Midbrain (tissue), 1 donor: Measurements from ENCODE around the gene PPP1R7.
A peak's percentile ranks its signal among the peaks of the same experiment; 100 is the strongest.

Experiments used
- DNase-seq: peaks from one replicate; lab custom pipeline; 2025; lab: John Stamatoyannopoulos, UW

PPP1R7 gene

DNA sequence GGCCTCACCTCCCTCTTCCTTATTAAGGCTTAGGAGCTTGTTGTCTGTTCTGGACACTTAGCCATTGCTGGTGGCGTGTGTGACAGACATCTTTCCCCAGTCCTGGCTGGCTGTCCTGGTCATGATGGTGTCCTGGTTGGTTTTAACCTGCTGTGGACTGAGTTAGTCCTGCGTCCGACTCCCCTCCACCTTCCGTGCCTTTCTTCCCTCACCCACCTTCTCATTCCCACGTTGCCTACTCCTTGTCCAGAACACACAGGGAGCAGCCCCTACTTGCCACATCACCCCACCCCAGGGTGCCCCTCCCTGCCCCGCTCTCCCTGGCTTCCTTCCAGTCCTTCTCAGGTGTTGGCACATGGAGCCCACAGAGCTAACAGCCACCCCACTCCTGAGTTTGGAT, 47.7 kb downstream of the PPP1R7 start:
- DNase-seq, result no peak

DNA sequence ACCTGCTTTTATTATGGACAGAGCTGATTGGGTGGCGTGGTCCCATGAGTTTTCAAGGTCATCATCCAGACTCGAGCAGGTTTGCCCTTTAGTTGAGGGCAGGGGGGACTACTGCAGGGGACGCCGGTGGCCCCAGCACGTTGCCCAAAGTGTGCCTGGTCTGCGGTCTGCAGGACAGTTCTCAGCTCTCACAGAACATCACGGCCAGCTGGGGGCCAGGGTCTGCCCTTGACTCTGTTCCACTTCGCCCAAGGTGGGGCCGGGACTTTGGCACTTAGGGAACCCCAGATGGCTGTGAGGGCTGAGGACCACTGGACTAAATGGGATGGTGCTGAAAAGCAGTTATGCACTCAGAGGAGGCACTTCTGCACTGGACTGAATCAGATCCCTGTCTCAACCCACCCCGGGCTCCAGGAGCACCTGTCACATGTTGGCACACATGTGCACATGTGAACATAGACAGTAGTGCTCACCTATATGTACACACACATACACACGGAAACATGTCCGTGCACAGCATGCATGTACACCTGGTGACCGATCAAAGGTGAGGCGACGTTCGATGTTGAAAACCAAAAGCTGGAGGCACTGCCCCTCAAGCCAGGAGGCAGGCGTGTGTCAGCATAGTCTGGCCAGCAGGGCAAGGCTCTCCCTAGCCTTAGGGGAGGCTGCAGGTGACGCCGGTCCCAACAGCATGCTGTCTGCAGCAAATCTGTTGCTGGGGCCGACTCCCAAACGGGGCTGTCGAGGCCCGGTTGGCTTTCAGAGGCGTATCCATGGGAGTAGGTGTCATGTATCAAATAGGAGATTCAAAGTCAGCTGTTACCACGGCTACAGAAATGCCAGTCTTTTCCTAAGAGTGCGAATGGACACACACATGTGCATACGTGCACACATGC, 48.4 kb downstream of the PPP1R7 start:
- no peak for DNase-seq

DNA sequence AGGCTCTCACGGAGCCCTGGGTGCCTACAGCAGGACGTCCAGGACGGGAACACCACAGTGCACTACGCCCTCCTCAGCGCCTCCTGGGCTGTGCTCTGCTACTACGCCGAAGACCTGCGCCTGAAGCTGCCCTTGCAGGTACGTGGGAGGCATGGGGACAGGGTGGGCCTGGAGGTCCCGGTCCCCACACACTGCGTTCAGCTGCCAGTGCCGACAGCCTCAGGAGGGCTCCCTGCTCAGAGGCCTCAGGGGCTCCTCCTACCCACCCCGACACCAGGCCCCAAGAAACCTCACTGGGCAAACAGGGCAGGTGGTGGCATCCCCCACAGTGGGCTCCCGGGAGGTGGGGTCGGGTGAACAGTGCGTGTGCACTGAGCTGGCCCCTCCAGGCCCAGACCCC, 49.0 kb downstream of the PPP1R7 start:
- no peak for DNase-seq

DNA sequence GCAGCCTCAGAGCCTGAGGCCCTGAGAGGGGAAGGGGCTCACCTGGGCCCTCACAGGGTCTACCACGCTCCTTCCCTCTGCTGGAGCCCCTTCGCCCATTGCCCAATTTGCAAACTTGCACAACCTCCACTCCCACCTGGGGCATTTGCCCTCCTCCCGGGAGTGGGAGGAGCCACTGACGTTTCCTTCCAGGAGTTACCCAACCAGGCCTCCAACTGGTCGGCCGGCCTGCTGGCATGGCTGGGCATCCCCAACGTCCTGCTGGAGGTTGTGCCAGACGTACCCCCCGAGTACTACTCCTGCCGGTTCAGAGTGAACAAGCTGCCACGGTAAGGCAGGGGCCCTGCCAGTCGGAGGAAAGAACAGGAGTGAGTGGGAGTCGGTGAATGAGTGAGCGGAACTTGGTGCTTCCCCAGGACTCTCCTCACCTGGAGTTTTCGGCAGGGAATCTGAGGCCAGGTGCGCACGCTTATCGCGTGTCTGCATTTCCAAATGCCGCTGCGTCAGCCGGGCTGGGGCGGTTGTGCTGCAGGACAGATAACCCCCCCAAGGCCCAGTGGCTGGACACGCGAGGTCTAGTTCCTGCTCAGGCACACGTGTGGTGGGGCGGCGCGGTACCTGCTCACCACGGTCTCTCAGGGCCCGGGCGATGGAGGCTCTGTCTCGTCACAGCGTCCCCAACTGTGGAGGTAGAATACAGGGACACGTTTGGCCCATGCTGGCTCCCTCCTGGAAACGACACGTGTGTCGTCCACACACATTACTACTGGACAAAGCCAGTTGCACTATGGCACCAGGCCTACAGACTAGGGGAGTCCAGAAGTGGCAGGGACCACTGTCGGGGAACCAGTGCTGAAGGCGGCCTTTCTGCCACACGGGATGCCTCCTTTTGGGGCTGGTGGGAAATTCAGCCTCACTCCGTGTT, 49.9 kb downstream of the PPP1R7 start:
- no peak for DNase-seq

DNA sequence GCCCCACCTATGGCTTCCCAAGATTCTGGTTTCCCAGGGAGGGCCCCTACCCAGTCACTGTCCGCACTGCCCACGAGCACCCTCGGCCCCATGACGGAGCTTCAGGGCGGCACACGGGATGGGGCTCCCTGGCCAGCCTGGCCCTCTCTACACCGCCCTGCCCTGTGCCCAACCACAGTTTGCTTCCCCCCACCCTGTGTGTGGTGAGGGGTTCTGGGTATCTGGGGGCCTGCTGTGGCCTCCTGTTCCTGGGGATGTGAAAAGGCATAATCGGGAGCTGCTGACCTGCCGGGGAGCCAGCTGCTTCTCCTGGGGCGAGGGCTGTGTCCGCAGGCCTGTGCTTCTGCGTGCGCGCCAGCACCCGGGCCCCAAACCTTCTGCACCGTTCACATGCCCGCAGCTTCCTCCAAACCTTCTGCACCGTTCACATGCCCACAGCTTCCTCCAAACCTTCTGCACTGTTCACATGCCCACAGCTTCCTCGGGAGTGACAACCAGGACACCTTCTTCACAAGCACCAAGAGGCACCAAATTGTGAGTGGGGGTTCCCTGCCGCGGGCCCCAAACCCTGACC, 50.6 kb downstream of the PPP1R7 start:
- DNase-seq, result no peak

DNA sequence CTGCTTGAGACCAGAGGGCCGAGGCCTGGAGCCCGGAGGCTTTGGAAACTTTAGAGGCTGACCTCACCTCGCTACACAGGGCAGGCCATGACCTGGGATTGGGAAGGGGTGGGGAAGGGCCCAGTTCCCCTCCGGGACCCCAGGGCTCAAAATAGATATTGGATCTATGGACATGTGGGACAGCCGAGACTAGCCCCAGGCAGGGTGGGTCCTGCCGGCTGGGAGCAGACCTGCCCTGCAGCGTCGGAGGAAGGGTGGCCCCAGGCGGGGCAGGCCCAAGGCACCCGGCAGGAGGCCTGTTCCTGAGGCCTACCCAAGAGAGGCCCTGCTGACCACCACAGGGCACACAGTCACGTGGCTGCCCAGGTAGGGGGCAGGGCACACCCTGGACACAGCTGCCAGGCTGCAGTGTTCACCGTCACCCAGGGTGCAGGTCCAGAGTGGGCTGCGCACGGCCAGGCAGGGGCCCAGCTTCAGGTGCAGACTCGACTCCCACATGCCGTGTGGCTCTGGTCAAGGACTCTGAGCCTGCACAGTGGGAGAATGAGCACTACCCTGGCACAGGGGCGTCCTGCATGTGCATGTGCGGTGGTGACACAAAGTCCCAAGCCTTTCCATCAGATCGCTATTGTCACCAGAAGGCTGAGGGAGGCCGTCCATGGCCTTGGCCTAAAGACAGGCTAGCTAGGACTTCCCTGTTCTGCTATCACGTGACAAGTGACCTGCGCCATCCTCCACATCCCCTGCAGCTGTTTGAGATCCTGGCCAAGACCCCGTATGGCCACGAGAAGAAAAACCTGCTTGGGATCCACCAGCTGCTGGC, 51.4 kb downstream of the PPP1R7 start:
- DNase-seq, result no peak

DNA sequence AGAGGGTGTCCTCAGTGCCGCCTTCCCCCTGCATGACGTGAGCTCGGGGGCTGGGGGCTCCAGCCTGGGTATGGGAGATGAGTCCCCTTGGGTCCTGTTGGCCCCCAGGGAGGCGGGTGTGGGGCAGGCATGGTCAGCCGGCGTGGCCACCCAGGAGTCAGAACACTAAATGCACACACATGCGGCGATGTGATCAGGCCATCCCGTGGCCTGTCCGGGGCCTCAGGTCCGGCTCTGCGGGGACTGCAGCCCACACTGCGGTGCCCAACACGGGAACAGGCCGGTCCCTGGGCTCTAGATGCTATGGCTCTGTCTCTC, 52.0 kb downstream of the PPP1R7 start:
- DNase-seq, result no peak

DNA sequence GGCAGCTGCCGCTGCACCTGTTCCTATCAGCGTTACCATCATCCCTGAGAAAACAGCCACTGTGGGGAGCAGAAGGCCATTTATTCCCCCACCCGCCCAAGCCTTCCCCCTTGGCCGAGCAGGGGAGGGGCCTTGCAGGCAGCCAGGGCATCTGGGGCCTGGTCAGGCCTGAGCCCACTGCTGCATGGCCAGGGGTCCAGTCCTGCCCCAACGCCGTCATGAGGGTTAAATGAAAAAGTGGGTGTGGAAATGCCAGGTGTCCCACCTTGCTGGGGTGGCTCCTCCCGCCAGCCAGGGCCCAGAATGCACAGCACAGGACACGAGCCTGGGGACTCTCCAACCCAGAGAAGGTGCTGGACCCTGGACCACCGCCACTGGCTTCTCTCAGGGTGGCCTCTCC, 52.4 kb downstream of the PPP1R7 start:
- no peak for DNase-seq

DNA sequence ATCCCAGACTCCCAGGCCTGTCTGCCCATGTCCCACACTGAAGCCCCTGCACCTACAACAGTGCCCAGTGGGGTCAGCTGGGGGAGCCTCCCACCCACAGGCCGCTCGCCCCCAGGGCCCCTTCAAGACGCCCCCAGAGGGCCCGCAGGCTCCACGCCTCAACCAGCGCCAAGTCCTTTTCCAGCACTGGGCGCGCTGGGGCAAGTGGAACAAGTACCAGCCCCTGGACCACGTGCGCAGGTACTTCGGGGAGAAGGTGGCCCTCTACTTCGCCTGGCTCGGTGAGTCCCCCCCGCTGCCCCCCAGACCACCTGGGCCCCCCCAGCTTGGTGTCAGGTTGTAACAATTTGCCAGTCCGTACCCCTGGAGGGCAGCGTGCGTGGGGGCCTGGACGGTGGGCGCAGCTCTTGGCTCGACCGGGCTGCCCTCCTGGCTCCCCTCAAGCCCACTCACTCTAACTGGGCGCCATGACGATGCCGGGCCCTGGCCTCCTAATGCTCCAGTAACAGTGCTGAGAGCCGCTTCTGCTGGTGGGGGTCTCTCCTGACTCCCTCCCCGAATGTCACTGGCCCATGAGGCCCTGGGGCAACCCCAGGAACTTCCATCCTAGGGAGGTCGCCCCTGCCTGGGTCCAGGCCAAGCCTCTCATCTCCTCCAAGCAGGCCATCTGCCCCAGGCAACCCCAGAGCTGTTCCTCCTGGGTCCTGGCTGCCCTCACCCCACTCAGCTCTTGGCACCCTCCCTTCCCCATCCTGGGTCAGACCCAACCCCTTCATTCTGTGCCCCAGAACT, 53.1 kb downstream of the PPP1R7 start:
- no peak for DNase-seq

DNA sequence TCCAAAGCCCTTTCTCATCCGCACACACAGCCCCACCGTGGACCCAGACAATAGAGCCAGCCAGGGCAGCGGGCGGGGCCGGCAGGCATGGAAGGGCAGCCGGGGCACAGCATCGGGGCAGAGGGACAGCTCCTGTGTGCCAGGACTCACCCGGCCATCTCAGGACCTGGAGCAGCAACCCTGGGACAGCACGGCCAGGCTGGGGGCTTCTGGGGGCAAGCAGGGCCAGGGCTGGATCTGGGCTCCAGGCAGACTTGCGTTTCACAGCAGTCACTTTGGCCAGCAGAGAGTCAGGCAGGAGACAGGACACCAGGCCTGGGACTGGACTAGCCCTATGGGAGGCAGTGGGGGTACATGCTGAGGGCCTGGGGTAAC, 53.7 kb downstream of the PPP1R7 start:
- DNase-seq, result no peak

DNA sequence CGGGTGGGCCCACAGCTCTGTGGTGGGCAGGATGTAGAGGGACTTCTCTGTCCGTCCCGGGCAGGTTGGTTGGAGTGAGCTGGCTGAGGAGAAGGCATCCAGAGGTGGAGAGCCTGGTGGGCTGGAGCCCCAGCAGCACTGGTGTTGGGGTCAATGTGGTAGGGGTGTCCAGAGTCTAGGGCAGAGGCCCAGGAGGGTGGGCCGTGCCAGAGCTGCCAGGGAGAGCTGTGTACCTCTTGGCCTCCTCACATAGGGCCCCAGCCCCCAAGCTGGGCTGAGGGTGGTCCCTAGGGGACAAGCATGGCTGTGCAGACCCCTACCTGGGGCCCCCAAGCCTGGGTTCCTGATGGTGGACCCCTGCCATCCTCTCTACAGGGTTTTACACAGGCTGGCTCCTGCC, 54.2 kb downstream of the PPP1R7 start:
- no peak for DNase-seq

DNA sequence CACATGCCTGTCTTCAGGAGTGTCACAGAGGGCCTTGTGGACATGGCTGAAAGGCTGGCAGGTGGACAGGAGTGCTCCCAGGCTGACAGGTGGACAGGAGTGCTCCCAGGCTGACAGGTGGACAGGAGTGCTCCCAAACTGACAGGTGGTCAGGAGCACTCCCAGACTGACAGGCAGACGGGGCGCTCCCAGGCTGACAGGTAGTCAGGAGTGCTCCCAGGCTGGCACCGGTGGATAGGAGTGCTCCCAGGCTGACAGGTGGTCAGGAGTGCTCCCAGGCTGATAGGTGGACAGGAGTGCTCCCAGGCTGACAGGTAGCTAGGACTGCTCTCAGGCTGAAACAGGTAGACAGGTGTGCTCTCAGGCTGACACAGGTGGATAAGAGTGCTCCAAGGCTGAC, 54.8 kb downstream of the PPP1R7 start:
- DNase-seq, result no peak

DNA sequence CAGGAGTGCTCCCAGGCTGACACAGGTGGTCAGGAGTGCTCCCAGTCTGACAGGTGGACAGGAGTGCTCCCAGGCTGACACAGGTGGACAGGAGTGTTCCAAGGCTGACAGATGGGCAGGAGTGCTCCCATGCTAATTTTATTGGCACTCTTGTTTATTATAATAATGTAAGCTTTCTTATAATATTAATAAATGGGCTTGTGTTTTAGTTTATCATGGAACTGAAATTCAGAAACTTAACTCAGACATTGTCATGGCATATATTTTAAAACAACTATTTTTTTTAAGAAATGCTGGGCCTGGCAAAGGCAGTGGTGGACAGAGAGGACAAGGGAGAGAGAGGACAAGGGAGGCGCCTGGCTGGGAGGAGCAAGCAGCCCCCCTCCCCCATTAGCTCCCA, 56.9 kb downstream of the PPP1R7 start:
- no peak for DNase-seq

DNA sequence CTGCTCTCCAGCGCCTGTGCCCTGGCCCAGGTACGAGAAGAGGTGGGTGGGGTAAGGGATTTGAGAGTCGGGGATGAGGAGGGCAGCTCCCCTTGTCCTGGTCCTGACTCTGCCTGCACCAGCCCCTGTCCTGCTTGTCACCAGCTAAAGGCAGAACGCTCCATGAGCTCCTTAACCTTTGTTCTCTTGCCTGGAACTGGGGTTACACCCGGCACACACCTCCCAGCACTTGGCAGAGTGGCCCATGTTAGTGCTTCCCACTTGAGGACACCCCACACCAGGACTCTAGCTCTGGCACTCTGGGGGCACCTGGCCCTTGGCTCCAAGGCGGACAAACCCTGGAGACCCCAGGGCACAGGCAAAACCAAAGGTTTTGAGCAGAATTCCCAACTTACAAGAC, 57.4 kb downstream of the PPP1R7 start:
- DNase-seq, result no peak

DNA sequence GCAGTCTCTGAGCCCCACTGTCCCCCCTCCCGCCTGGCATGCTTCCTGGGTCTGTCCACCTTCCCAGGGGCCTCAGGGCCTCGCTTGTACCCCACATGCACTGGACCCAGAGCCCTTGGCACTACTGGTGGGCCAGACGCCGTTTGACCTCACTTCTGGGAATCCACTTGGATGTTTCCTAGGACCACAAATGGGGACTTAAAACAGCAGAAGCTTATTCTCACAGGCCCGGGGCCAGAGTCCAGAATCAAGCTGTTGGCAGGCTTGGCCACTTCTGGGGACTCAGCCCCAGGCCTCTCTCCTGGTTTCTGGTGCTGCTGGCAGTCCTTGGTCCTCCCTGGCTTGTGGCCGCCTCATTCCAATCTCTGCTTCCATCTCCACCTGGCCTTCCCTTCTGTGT, 57.8 kb downstream of the PPP1R7 start:
- peak; percentile 48 for DNase-seq

DNA sequence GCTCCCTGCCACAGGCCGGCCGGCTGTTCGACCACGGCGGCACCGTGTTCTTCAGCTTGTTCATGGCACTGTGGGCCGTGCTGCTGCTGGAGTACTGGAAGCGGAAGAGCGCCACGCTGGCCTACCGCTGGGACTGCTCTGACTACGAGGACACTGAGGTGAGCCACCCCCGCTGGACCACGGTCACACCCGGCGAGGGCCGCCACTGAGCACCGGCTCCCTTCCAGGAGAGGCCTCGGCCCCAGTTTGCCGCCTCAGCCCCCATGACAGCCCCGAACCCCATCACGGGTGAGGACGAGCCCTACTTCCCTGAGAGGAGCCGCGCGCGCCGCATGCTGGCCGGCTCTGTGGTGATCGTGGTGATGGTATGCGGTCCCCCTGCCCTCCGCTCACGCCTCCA, 59.0 kb downstream of the PPP1R7 start:
- DNase-seq, result no peak

DNA sequence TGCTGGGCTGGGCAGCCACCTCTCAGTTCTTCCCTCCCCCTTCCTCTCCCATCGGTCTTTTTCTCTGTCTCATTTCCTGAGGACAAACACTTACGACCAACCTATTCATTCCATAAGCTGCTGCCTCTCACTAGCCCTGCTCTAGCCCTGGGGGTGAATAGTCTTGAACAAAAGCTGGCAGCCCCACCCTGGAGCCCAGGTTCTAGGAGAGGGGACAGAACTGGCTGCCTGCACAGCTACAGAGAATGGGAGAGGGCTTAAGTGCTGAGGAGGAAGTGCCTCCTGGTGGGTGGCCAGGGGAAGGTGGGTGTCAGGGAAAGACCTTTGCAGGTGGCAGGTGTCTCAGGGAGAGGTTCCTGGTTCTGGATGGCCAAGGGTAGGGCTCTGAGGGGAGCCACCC, 61.0 kb downstream of the PPP1R7 start:
- DNase-seq, result no peak

DNA sequence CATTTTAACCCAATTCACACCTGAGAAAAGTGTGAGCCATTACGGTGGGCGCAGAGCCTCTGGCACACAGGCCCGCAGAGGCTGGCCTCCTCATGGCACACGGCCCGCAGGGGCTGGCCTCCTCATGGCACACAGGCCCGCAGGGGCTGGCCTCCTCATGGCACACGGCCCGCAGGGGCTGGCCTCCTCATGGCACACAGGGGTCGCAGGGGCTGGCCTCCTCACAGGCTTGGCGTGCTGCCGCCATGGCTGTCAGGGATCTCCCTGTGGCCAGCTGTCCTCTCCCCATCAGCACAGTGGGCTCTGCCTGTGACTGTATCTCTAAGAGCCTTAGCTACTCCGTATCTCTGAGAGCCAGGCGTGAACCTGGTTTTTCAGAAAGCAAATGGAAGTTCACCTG, 62.8 kb downstream of the PPP1R7 start:
- DNase-seq, result no peak

DNA sequence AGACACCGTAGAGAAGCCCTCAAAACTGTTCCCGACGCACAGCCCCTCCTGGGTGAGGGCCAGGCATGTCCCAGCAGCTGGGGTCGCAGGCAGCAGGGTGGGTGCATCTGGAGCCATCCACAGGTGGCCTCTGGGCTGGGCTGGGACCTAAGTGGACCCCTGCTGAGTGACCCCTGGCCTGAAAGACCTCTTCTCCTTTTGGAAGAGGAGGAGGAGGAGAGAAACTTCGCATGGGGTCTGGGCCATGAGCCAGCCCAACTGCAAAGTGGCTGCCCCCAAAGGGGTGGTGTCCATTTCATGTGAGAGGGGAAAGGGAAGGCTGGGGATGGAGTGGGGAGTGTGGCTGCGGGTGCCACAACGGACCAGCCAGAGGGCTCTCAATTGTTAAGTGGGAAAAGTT, 63.3 kb downstream of the PPP1R7 start:
- DNase-seq, result no peak

DNA sequence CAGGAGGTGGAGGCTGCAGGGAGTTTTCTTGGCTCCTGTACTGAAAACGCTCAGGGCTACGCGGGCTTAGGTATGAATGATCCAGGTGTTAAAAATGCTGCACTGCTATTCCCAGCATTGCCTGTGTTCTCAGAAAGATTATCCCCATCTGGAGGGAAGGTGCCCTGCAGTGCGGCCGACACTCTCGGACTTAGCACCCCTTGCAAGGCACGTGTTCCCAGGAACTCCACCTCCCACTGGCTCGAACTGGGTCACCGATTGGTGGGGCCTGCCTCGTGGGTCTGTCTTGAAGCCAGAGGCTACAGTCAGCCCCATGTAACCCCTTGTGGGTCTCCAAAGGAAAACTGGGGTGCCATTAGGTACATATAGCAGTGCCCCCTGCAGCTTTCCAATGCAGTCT, 63.9 kb downstream of the PPP1R7 start:
- no peak for DNase-seq

DNA sequence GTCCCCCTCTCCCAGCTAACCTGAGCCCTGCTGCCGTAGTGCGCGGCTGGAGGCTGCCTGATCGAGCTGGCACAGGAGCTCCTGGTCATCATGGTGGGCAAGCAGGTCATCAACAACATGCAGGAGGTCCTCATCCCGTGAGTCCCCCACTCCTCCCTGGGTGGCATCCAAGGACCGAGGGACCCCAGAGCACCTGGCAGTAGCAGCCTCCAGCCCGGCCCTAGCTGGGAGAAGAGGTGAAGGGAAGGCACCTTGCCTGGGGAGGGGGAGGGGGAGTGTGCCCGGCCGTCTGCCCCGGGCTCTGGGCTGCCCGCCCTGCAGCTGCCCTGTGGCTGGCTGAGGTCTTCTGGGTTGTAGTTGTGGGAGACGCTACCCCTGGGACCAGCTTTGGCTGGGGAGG, 64.5 kb downstream of the PPP1R7 start:
- no peak for DNase-seq
